ENCODE measurements around the gene NINJ1. TPM values are rescaled to one million over a fixed set of nuclear protein-coding genes. Genes with fewer than 3 reads are reported as not detected.

The NINJ1 gene
- total RNA-seq, 4 donors from 2014 or later = 58.8 to 81.6 (median 75.2) TPM

- no peaks in the 10 kb centered on the region for H3K27me3 ChIP-seq
- peaks cover 0 to 8% (median 0%) of the 10 kb centered on the region in 3 donors for H3K9me3 ChIP-seq
- H3K27ac ChIP-seq = peak overlapping the region in 3 of 4 donors; percentile 89 to 99 (median 98)
- no peak overlapping the region for H3K4me3 ChIP-seq
- no peaks in the 10 kb centered on the region for H3K36me3 ChIP-seq
- TF ChIP-seq CTCF (IDR thresholded peaks at IDR 0.05) (no peak), POLR2A (IDR thresholded peaks at IDR 0.05) (no peak), EP300 (IDR thresholded peaks at IDR 0.05) (no peak), POLR2AphosphoS5 (IDR thresholded peaks at IDR 0.05) (no peak)
- WGBS, 2 donors (ENCODE audit: low coverage in 1 of 2) = 68% methylated on average over 3 of the region's 7 CpGs; no CpG with 5 or more reads in 1 of the 2 donors
- ATAC-seq = no peak
- H3K4me1 ChIP-seq = peaks cover 2 to 53% (median 36%) of the 10 kb centered on the region in 3 donors
These were observed 40.0 kb downstream of the NINJ1 start for GRCh38 chr9:93093877-93094657.

- H3K4me3 ChIP-seq = no peak overlapping the region
- H3K27ac ChIP-seq = peak overlapping the region in 3 of 4 donors; percentile 89 to 99 (median 98)
- TF ChIP-seq CTCF (IDR thresholded peaks at IDR 0.05) = no peak
- no peak for TF ChIP-seq POLR2AphosphoS5 (IDR thresholded peaks at IDR 0.05)
- no peak for TF ChIP-seq EP300 (IDR thresholded peaks at IDR 0.05)
- TF ChIP-seq POLR2A (IDR thresholded peaks at IDR 0.05) = no peak
- H3K9me3 ChIP-seq = peaks cover 0 to 8% (median 0%) of the 10 kb centered on the region in 3 donors
- no peaks in the 10 kb centered on the region for H3K36me3 ChIP-seq
- H3K4me1 ChIP-seq = peaks cover 2 to 45% (median 31%) of the 10 kb centered on the region in 3 donors
- no peak for ATAC-seq
- H3K27me3 ChIP-seq = no peaks in the 10 kb centered on the region
- 35 to 62% methylated on average over 2 to 11 of the region's 11 CpGs for WGBS, 2 donors (ENCODE audit: low coverage in 1 of 2)
These were observed 40.7 kb downstream of the NINJ1 start for GRCh38 chr9:93093127-93093876.

- ATAC-seq = no peak
- 79 to 82% methylated on average over 5 to 7 of the region's 7 CpGs for WGBS, 2 donors (ENCODE audit: low coverage in 1 of 2)
- Histone ChIP-seq H3K4me1 (peaks cover 0 to 36% (median 22%) of the 10 kb centered on the region in 3 donors), H3K36me3 (no peaks in the 10 kb centered on the region), H3K27ac (peak overlapping the region in 2 of 4 donors; percentile 89 to 98), H3K9me3 (peaks cover 0 to 8% (median 0%) of the 10 kb centered on the region in 3 donors), H3K27me3 (no peaks in the 10 kb centered on the region), H3K4me3 (no peak overlapping the region)
- no peak for TF ChIP-seq EP300 (IDR thresholded peaks at IDR 0.05)
- TF ChIP-seq POLR2A (IDR thresholded peaks at IDR 0.05) = no peak
- TF ChIP-seq CTCF (IDR thresholded peaks at IDR 0.05) = no peak
- no peak for TF ChIP-seq POLR2AphosphoS5 (IDR thresholded peaks at IDR 0.05)
These were observed 41.6 kb downstream of the NINJ1 start for GRCh38 chr9:93092251-93092991.

- Histone ChIP-seq H3K36me3 (no peaks in the 10 kb centered on the region), H3K4me1 (peaks cover 0 to 28% (median 18%) of the 10 kb centered on the region in 3 donors), H3K9me3 (peaks cover 0 to 8% (median 0%) of the 10 kb centered on the region in 3 donors), H3K27me3 (no peaks in the 10 kb centered on the region), H3K27ac (no peak overlapping the region), H3K4me3 (no peak overlapping the region)
- no peak for ATAC-seq
- WGBS, 2 donors (ENCODE audit: low coverage in 1 of 2) = 78 to 80% methylated on average over 1 of the region's 3 CpGs
- TF ChIP-seq CTCF (IDR thresholded peaks at IDR 0.05) (no peak), EP300 (IDR thresholded peaks at IDR 0.05) (no peak), POLR2AphosphoS5 (IDR thresholded peaks at IDR 0.05) (no peak), POLR2A (IDR thresholded peaks at IDR 0.05) (no peak)
These were observed 42.5 kb downstream of the NINJ1 start for GRCh38 chr9:93091453-93092081.
